Activated naive CD8-positive, alpha-beta T cell treated with anti-CD3 and anti-CD28 coated beads, Interleukin-2, amount 10 ng/mL, durations not matched to agents 7 days and 5 days (primary cell): ENCODE data around the gene ZMYND8. TPM values are rescaled to one million over a fixed set of nuclear protein-coding genes. Genes with fewer than 3 reads are reported as not detected.
"Not testable (repeated sequence)": the region's sequence is repeated elsewhere in the genome, so short reads cannot be mapped to it uniquely, and the experiment has no call there.

ENCODE experiments used
- ATAC-seq: fragments of 150-1000 bp; cut with Tn5 transposase; one replicate; pipeline ENCODE4 v1.10.0; 2021; ENCODE audit warnings: low read depth, moderate library complexity
- POLR2A ChIA-PET: fragments of 350-600 bp; sonication (Branson Sonifier 250); formaldehyde crosslinking; loops from one replicate; lab custom pipeline; 2021; ENCODE audit warnings: antibody characterized with exemption; lab: Charles Lee
- DNase-seq: peaks from one replicate; pipeline ENCODE4 v3.0.0; 2021
- H3K27ac Mint-ChIP-seq: one replicate; pipeline ENCODE4 v1.8.0; 2022; ENCODE audit warnings: mild to moderate bottlenecking, mixed read lengths
- H3K27me3 Mint-ChIP-seq: one replicate; pipeline ENCODE4 v1.8.0; 2022; ENCODE audit warnings: mild to moderate bottlenecking, moderate library complexity, mixed read lengths
- H3K36me3 Mint-ChIP-seq: one replicate; pipeline ENCODE4 v1.8.0; 2021; ENCODE audit warnings: mild to moderate bottlenecking, mixed read lengths
- H3K4me1 Mint-ChIP-seq: one replicate; pipeline ENCODE4 v1.8.0; 2021; ENCODE audit warnings: mixed read lengths
- H3K4me3 Mint-ChIP-seq: one replicate; pipeline ENCODE4 v1.8.0; 2022; ENCODE audit warnings: mild to moderate bottlenecking, moderate library complexity, mixed read lengths
- H3K9me3 Mint-ChIP-seq: one replicate; pipeline ENCODE4 v1.8.0; 2021; ENCODE audit warnings: mixed read lengths
- total RNA-seq, 2 experiments: library from RNA; stranded (reverse); gene quantifications; one replicate each; pipeline ENCODE4 v1.2.3, GENCODE V29; 2021

ZMYND8 gene
- total RNA-seq, 2 experiments from 2014 or later = 51.0 to 51.5 TPM

DNA sequence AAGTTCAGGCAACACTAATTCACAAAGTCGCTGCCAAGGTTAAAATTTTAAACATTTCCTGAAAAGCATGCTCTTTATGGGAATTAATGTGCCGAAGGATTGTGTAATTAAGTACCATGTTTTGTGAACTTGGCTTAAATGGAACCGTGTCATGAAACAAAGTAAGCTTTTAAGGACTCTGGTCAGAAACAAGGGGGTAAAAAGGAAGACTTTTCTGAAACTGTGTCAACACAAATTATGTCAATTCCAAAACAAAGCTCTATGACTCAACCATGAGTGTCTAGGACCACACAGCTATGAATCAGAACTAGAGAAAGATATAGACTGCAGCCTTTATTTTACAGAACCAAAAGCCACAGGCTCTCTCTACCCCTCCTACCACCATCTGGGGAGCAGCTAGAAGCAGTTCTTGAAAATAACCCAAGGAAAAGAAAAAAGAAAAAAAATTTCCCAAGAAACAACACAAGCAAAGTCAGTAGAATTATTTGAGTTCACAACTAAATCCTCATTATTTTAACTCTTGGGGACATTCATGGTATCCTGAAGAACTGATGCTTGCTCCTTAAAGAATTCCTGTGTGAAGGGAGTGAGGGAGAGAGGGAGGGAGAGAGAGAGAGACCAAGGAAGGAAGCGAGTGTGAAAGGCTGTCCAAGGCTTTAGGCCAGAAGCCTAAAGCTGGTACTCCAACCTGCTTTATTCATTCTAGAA, 81.9 kb downstream of the ZMYND8 start:
- Mint-ChIP-seq H3K4me1 (peaks cover 32% of the 10 kb centered on the region), H3K27me3 (no peaks in the 10 kb centered on the region), H3K4me3 (peak overlapping the region; percentile 25), H3K36me3 (peaks cover 29% of the 10 kb centered on the region), H3K9me3 (no peaks in the 10 kb centered on the region), H3K27ac (peak overlapping the region; percentile 71)
- POLR2A ChIA-PET = interaction anchor here (1.2 to 1.6 kb wide), 3 partner anchors 16 to 106 kb away, joined by 3 to 4 read pairs (median 3); no protein-coding TSS in a partner anchor
- ATAC-seq (peak; percentile 83), DNase-seq (no peak)

DNA sequence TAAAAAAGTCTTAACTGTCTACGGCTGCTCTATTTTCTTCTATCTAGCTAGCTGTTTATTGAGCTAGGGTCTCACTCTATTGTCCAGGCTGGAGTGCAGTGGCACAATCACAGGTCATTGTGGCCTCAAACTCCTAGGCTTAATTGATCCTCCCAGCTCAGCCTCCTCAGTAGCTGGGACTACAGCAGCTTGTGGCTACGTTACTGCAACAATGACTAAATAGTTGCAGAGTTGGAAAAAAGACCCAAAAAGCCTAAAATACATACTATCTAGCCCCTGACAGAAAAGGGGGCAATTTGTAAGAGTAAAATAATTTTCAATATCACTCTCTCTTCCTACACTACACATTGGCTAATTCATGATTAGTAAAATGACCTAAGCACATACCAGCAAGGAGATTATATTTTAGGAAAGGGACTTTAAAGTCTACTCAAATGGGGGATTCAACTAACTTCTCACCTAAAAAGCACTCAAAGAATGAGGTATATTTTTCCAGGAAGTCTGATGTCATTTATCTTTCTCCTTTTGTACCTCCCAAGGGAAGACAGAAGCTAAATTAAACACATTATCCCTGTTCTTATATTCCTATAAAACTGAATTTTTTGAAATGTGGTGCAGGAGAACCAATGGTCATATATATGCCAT, 82.8 kb downstream of the ZMYND8 start:
- no peak for DNase-seq
- POLR2A ChIA-PET = interaction anchor here (1.1 to 2.3 kb wide), 6 partner anchors 15 to 347 kb away, joined by 3 to 16 read pairs (median 4); no protein-coding TSS in a partner anchor
- H3K9me3 Mint-ChIP-seq = no peaks in the 10 kb centered on the region
- ATAC-seq = no peak
- H3K27ac Mint-ChIP-seq = no peak overlapping the region
- H3K36me3 Mint-ChIP-seq = peaks cover 30% of the 10 kb centered on the region
- no peaks in the 10 kb centered on the region for H3K27me3 Mint-ChIP-seq
- H3K4me3 Mint-ChIP-seq = no peak overlapping the region
- H3K4me1 Mint-ChIP-seq = peaks cover 33% of the 10 kb centered on the region

DNA sequence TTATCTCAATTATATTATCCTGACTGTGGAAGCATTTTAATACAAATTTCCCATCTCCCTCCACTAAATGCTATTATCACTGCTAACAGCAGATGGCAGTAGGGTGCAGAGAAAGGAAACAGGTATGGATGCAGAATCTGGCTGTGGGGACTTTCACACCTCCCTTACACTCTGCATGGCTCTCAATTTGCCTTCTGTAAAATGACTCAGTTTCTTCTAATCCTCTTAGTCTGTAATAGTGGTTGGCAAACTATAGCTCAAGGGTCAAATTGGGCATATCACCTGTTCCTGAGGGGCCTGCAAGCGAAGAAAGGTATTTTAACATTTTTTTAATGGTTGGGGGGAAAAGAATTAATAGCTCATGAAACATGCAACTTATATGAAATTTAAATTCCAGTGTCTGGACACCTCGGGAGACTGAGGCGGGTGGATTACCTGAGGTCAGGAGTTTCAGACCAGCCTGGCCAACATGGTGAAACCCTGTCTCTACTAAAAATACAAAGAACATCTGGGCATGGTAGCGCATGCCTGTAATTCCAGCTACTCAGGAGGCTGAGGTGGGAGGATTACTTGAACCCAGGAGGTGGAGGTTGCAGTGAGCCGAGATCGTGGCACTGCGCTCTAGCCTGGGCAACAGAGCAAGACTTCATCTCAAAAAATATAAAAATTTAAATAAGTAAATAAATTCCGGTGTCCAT, 83.5 kb downstream of the ZMYND8 start:
- POLR2A ChIA-PET = interaction anchor here (0.7 to 2.3 kb wide), 6 partner anchors 14 to 348 kb away, joined by 3 to 16 read pairs (median 3); no protein-coding TSS in a partner anchor
- Mint-ChIP-seq H3K27ac (peak overlapping the region; percentile 52), H3K9me3 (no peaks in the 10 kb centered on the region), H3K27me3 (no peaks in the 10 kb centered on the region), H3K4me3 (no peak overlapping the region), H3K4me1 (peaks cover 33% of the 10 kb centered on the region), H3K36me3 (peaks cover 26% of the 10 kb centered on the region)
- DNase-seq (no peak), ATAC-seq (peak; percentile 57)

DNA sequence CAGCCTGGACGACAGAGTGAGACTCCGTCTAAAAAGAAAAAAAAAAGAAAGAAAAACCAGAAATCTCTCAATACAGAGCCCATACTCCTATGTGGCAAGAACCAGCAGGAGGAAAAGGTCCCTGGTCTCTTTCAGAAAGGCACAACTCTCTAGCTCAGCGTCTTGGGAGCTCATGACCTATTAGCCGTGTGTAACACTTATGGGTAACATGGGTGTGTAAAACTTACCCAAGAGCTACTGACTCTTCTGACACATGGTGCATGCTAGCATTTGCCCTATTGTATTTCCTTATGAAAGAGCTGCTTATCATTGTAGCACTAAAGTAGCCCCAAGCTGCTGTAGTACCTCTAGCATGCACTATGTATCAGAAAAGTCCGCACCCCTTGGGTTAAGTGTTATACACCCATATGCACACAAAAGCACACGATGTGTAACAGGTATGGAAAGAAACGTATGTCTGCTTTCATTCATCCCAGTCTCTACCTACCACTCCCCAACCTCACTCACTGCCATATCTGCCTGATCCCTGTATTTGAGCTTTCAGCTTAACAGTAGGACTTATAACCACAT, 85.4 kb downstream of the ZMYND8 start:
- H3K36me3 Mint-ChIP-seq = peaks cover 27% of the 10 kb centered on the region

DNA sequence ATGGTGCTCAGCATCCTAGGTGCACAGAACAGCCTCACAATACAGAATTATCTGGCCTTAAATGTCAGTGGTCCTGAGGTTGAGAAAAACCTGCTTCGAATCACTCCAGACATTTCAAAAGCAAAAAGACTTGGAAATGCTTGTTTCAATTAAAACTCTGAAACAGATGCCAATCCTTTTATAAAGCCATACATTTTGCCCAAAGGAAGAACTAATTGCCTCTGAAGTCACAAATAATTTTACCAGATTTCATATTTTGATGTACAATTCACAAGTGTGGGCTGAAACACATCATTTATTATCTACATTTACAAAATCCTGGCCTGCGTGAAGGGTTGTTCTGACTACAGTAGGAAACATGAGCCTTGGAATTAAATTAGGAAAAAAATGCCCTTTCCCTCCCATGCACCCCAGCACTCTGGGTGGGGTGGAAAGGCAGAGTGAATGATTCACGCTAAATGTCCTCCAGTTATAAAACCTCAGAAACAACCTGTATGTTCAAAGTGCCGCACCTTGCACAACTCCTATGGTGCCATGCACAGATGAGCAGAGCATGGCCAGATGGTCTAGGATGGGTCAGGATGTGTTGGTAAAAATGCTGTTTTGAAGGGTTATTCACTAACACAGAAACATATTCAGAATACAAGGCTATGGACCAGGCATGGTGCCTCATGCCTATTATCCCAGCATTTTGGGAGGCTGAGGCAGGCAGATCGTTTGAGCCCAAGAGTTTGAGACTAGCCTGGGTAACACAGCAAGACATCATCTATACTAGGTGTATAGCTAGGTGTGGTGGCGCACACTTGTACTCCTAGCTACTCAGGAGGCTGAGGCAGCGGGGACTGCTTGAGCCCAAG, 87.0 kb downstream of the ZMYND8 start:
- no peak overlapping the region for H3K4me3 Mint-ChIP-seq
- ATAC-seq (no peak), DNase-seq (no peak)
- peaks cover 36% of the 10 kb centered on the region for H3K4me1 Mint-ChIP-seq
- no peaks in the 10 kb centered on the region for H3K27me3 Mint-ChIP-seq
- H3K27ac Mint-ChIP-seq = no peak overlapping the region
- POLR2A ChIA-PET = interaction anchor here (1.2 kb wide), 1 partner anchor 115 kb away, joined by 5 read pairs; no protein-coding TSS in a partner anchor
- H3K9me3 Mint-ChIP-seq = no peaks in the 10 kb centered on the region
- H3K36me3 Mint-ChIP-seq = peaks cover 24% of the 10 kb centered on the region

More for the DNA sequence above, 85.4 kb downstream of the ZMYND8 start:
- no peaks in the 10 kb centered on the region for H3K27me3 Mint-ChIP-seq
- no peaks in the 10 kb centered on the region for H3K9me3 Mint-ChIP-seq
- H3K4me1 Mint-ChIP-seq = peaks cover 41% of the 10 kb centered on the region
- DNase-seq = no peak
- POLR2A ChIA-PET = interaction anchor here (1.1 to 1.2 kb wide), 2 partner anchors 86 to 113 kb away, joined by 3 to 5 read pairs; partner anchors contain the start of gene ZMYND8
- no peak for ATAC-seq
- H3K27ac Mint-ChIP-seq = no peak overlapping the region
- H3K4me3 Mint-ChIP-seq = no peak overlapping the region

DNA sequence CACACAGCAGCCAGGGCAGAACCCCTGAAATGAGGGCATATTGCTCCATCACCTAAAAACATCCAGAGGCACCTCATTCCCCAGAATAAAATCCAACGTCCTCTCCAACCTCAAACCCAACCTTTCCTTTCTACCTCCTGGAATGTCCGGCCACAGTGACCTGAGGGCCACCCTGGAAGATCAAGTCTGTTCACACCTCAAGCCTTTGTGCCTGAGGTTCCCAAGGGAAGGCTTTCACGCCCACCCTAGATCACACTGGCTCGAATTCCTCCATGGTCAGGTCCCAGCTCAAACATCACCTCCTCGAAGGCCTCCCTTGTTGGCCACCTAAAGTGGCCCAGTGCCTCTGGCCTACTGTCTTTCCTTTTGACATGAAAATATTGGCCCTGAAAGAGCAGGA, 88.9 kb downstream of the ZMYND8 start:
- no peaks in the 10 kb centered on the region for H3K27me3 Mint-ChIP-seq
- no peak for ATAC-seq
- peak overlapping the region; percentile 38 for H3K4me3 Mint-ChIP-seq
- peaks cover 24% of the 10 kb centered on the region for H3K4me1 Mint-ChIP-seq
- peaks cover 22% of the 10 kb centered on the region for H3K36me3 Mint-ChIP-seq
- H3K27ac Mint-ChIP-seq = peak overlapping the region; percentile 77
- POLR2A ChIA-PET = no interaction called here
- no peak for DNase-seq
- no peaks in the 10 kb centered on the region for H3K9me3 Mint-ChIP-seq

DNA sequence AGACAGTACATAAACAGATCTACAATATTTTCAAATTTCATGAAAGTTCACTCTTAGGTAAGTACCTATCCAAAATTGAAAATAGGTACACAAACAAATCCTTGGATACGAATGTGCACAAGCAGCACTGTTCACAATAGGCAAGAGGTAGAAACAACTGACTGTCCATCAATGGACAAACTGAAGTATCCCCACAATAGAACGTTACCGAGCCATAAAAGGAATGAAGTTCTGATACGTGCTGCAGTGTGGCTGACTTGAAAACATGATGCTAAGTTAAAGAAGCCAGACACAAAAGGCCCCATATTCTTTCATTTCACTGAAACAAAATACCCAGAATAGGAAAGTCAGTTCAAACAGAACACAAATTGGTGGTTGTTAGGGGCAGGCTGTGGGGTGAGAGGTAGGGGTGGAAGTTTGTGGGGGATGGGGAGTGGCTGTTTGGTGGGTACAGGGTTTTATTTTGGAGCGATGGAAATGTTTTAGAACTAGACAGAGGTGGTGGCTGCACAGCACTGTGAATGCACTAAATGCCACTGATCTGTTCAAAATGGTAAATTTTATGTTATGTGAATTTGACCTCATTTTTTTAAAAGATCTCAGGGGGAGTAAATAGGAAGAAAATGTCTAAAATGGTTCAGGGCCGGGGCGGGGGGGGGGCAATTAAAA, 89.5 kb downstream of the ZMYND8 start:
- Mint-ChIP-seq H3K9me3 (no peaks in the 10 kb centered on the region), H3K4me1 (peaks cover 23% of the 10 kb centered on the region), H3K36me3 (peaks cover 26% of the 10 kb centered on the region), H3K27me3 (no peaks in the 10 kb centered on the region), H3K4me3 (peak overlapping the region; percentile 24), H3K27ac (peak overlapping the region; percentile 77)
- POLR2A ChIA-PET = no interaction called here
- no peak for DNase-seq
- peak; percentile 53 for ATAC-seq

DNA sequence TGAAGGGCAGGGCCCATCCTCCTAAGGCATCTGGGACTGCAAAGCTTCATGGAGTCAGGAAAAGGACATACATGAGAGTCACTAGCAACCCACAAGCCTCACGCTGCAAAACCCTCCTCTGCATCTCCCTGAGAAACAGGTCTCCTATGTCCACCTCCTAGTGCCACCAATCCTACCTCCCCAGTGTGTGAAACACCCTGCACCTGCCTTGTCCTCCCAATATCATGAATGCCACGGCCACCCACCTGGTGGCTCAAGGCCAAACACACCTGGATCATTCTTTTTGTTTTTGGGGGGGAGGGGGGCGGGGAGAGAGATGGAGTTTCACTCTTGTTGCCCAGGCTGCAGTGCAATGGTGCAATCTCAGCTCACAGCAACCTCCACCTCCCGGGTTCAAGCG, 90.5 kb downstream of the ZMYND8 start:
- peaks cover 33% of the 10 kb centered on the region for H3K36me3 Mint-ChIP-seq

DNA sequence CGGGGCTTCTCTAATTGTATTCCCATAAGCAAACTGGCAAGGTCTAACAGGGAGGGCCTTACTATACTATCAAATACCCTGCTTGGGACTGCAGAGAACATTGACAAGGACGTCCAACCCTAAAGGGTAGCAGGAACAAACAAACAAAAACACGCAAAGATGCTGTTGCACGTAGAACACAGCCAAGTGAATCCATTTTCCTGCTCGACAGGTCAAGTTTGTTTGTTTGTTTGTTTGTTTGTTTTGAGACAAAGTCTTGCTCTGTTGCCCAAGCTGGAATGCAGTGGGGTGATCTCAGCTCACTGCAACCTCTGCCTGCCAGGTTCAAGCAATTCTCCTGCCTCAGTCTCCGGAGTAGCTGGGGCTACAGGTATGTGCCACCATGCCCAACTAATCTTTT, 91.3 kb downstream of the ZMYND8 start:
- H3K36me3 Mint-ChIP-seq = peaks cover 39% of the 10 kb centered on the region
- no peak overlapping the region for H3K4me3 Mint-ChIP-seq
- H3K9me3 Mint-ChIP-seq = no peaks in the 10 kb centered on the region
- H3K27ac Mint-ChIP-seq = no peak overlapping the region
- H3K27me3 Mint-ChIP-seq = no peaks in the 10 kb centered on the region
- ATAC-seq = no peak
- peaks cover 23% of the 10 kb centered on the region for H3K4me1 Mint-ChIP-seq
- POLR2A ChIA-PET = no interaction called here
- DNase-seq = no peak

More for the DNA sequence above, 90.5 kb downstream of the ZMYND8 start:
- peak overlapping the region; percentile 61 for H3K27ac Mint-ChIP-seq
- no peak for ATAC-seq
- no peaks in the 10 kb centered on the region for H3K27me3 Mint-ChIP-seq
- no peak overlapping the region for H3K4me3 Mint-ChIP-seq
- DNase-seq = no peak
- POLR2A ChIA-PET = no interaction called here
- H3K9me3 Mint-ChIP-seq = no peaks in the 10 kb centered on the region
- peaks cover 23% of the 10 kb centered on the region for H3K4me1 Mint-ChIP-seq

DNA sequence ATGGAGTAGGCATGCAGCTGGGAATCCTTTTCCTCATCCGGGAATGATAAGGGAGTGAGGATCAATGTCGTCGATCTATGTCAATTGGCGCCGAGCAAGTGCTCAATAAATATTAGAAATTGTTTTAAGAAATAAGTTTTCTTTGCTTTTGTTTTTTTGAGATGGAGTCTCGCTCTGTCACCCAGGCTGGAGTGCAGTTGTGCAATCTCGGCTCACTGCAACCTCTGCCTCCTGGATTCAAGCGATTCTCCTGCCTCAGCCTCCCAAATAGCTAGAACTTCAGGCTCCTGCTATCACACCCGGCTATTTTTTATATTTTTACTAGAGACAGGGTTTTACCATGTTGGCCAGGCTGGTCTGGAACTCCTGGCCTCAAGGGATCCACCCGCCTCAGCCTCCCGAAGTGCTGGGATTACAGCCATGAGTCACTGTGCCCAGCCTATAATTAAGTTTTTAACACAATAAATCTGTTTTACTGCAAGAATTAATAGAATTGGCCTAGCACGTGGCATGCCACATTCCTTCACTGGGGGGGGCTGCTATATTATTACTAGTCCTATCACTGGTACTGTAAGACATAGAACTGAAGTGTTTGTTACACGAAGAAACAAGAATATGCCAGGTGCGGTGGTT, 92.2 kb downstream of the ZMYND8 start:
- H3K27ac Mint-ChIP-seq, DNase-seq, H3K9me3 Mint-ChIP-seq, ATAC-seq, H3K27me3 Mint-ChIP-seq, POLR2A ChIA-PET, H3K4me3 Mint-ChIP-seq: not testable (repeated sequence)
- peaks cover 26% of the 10 kb centered on the region for H3K4me1 Mint-ChIP-seq
- H3K36me3 Mint-ChIP-seq = peaks cover 40% of the 10 kb centered on the region

DNA sequence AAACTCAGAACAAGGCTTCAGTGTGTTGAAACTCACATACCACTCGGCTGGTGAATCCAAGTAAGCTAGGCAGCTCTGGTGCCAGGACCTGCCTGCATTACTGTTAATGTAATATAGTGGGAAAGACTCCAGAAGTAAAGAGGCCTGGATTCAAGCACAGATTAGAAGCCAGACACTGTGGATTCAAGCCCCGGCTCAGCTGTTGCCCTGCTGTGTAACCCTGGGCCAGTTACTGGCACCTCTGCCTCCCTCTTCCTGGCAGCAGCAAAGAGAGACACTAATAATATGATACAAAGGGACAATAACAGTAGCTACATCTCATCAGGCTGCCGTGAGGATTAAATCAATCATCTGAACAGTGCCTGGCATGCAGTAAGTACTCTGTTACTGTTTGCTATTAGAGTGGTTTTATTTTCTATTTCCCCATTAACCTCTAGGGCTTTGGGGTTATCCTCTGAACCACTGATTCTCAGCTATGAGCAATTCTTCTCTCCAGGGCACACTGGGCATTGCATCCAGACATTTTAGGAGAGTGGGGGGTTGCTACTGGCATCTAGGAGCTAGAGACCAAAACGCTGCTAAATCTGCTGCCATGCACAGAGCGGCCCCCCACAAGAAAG, 92.9 kb downstream of the ZMYND8 start:
- Mint-ChIP-seq H3K9me3 (no peaks in the 10 kb centered on the region), H3K27me3 (no peaks in the 10 kb centered on the region), H3K4me1 (peaks cover 30% of the 10 kb centered on the region), H3K36me3 (peaks cover 42% of the 10 kb centered on the region), H3K4me3 (no peak overlapping the region), H3K27ac (no peak overlapping the region)
- ATAC-seq (no peak), DNase-seq (no peak)
- POLR2A ChIA-PET = no interaction called here
